HepG2 (cell line): ENCODE results near the gene FAM78A. TPM values are rescaled to one million over a fixed set of nuclear protein-coding genes. Genes with fewer than 3 reads are reported as not detected.

Source experiments
- ATAC-seq: fragments of 200-7000 bp; cut with Tn5 transposase; 3 replicates; pipeline ENCODE4 v1.9.1; 2020; ENCODE audit warnings: mild to moderate bottlenecking, moderate library complexity
- BruUV-seq: library from RNA; stranded (reverse); fragments of 400-500 nt; replicated peaks from 2 replicates; lab custom pipeline; 2021; lab: Mats Ljungman, UMichigan
- CTCF ChIA-PET: fragments of 300-600 bp; formaldehyde crosslinking; extraction: SDS; loops from one replicate; lab custom pipeline; 2021; ENCODE audit warnings: low total read pairs, inconsistent platforms, low intra/inter-chr PET ratio; lab: Yijun Ruan, JAX
- POLR2A ChIA-PET: fragments of 350-600 bp; sonication (Branson Sonifier 250); formaldehyde crosslinking; loops from one replicate; lab custom pipeline; 2020; ENCODE audit warnings: antibody characterized with exemption, inconsistent platforms; lab: Yijun Ruan, JAX
- DNase-seq: peaks from one replicate; pipeline ENCODE4 v3.0.0-alpha.2; 2015; ENCODE audit warnings: low spot score
- FAIRE-seq: peaks from 3 replicates; lab custom pipeline; 2011; peaks lifted over from hg19 to GRCh38; lab: Jason Lieb, UNC
- H2AFZ ChIP-seq: one replicate; pipeline ENCODE4 v1.6.1; 2011; ENCODE audit warnings: low read length, inconsistent platforms
- H3K27ac ChIP-seq: fragments of 300-600 bp; 3 replicates; pipeline ENCODE4 v1.8.0; 2011; ENCODE audit warnings: mixed run types, mild to moderate bottlenecking, mixed read lengths, low read length, inconsistent platforms; ENCODE audit not compliant: insufficient read depth; ENCODE audit errors: extremely low read length
- H3K27me3 ChIP-seq, 2 experiments: fragments of 200-600 bp in 1 of 2; 2 replicates in 1 of 2; 3 replicates in 1 of 2; pipeline versions ENCODE4 v1.6.0 to v1.8.0; 2011; ENCODE audit warnings: low read length in 2 of 2, mild to moderate bottlenecking in 2 of 2, moderate library complexity in 2 of 2, inconsistent platforms in 1 of 2; ENCODE audit not compliant: insufficient read depth in 2 of 2, control insufficient read depth in 1 of 2
- H3K36me3 ChIP-seq, 2 experiments: fragments of 200-600 bp in 1 of 2; replicated peaks in 1 of 2; 2 replicates in 1 of 2; 3 replicates in 1 of 2; pipeline versions ENCODE4 v1.5.1 to v1.8.0; 2011; ENCODE audit warnings: low read length in 2 of 2, inconsistent platforms in 1 of 2; ENCODE audit not compliant: insufficient read depth in 2 of 2, control insufficient read depth in 1 of 2
- H3K4me1 ChIP-seq: 2 replicates; pipeline ENCODE4 v1.5.1; 2012; ENCODE audit warnings: low read length, inconsistent platforms; ENCODE audit not compliant: insufficient read depth
- H3K4me2 ChIP-seq: 2 replicates; pipeline ENCODE4 v1.6.0; 2011; ENCODE audit warnings: low read depth, low read length, inconsistent platforms
- H3K4me3 ChIP-seq, 3 experiments: fragments of 200-600 bp in 1 of 3; sonication (generic), shearing (Covaris generic) in 1 of 3; replicated peaks in 1 of 3; 2 replicates each; pipeline ENCODE4 v1.5.1; 2011 to 2016; ENCODE audit warnings: low read length in 3 of 3, inconsistent platforms in 2 of 3, low read depth in 2 of 3, mild to moderate bottlenecking in 2 of 3, control low read depth in 1 of 3, mixed read lengths in 1 of 3; ENCODE audit not compliant: insufficient read depth in 1 of 3
- H3K79me2 ChIP-seq: one replicate; pipeline ENCODE4 v1.6.1; 2011; ENCODE audit warnings: low read length, inconsistent platforms; ENCODE audit not compliant: insufficient read depth
- H3K9ac ChIP-seq: 2 replicates; pipeline ENCODE4 v1.6.0; 2011; ENCODE audit warnings: mild to moderate bottlenecking, low read depth, low read length, inconsistent platforms; ENCODE audit not compliant: insufficient read depth
- H3K9me3 ChIP-seq: 2 replicates; pipeline ENCODE4 v1.5.1; 2012; ENCODE audit warnings: mild to moderate bottlenecking, low read length
- H4K20me1 ChIP-seq: 2 replicates; pipeline ENCODE4 v1.6.0; 2011; ENCODE audit warnings: inconsistent platforms, mild to moderate bottlenecking, low read length, moderate library complexity; ENCODE audit not compliant: insufficient read depth
- IKZF4 ChIP-seq: sonication (generic); formaldehyde crosslinking; IDR thresholded peaks from 2 replicates; pipeline ENCODE4 v1.5.1; 2020; ENCODE audit warnings: borderline replicate concordance, mild to moderate bottlenecking, low read depth, missing genetic modification reagents; ENCODE audit errors: not compliant biosample characterization
- KAT8 ChIP-seq: IDR thresholded peaks from 2 replicates; pipeline ENCODE4 v1.6.1; 2016; ENCODE audit warnings: missing genetic modification reagents, missing compliant biosample characterization
- NFE2L1 ChIP-seq: sonication (generic); formaldehyde crosslinking; IDR thresholded peaks from 2 replicates; pipeline ENCODE4 v1.4.0; 2020; ENCODE audit warnings: missing genetic modification reagents, mild to moderate bottlenecking, borderline replicate concordance
- REPIN1 ChIP-seq: sonication (generic); formaldehyde crosslinking; IDR thresholded peaks from 2 replicates; pipeline ENCODE4 v1.8.0; 2022; ENCODE audit warnings: missing genetic modification reagents, low read depth, mild to moderate bottlenecking, borderline replicate concordance
- SALL2 ChIP-seq: sonication (generic); formaldehyde crosslinking; IDR thresholded peaks from 2 replicates; pipeline ENCODE4 v1.8.1; 2023; ENCODE audit warnings: mild to moderate bottlenecking, missing genetic modification reagents, inconsistent platforms
- SMAD1 ChIP-seq: sonication (generic); formaldehyde crosslinking; IDR thresholded peaks from 2 replicates; pipeline ENCODE4 v1.4.0; 2020; ENCODE audit warnings: missing genetic modification reagents, low read depth, mild to moderate bottlenecking, borderline replicate concordance
- STAT5B ChIP-seq: sonication (generic); formaldehyde crosslinking; IDR thresholded peaks from 2 replicates; pipeline ENCODE4 v1.4.0; 2020; ENCODE audit warnings: missing genetic modification reagents
- ZBTB38 ChIP-seq: sonication (generic); formaldehyde crosslinking; IDR thresholded peaks from 2 replicates; pipeline ENCODE4 v1.5.1; 2020; ENCODE audit warnings: mild to moderate bottlenecking, missing genetic modification reagents
- ZNF33A ChIP-seq: sonication (generic); formaldehyde crosslinking; IDR thresholded peaks from 2 replicates; pipeline ENCODE4 v1.5.1; 2020; ENCODE audit warnings: missing genetic modification reagents, mild to moderate bottlenecking, moderate library complexity, borderline replicate concordance
- ZNF547 ChIP-seq: sonication (generic); formaldehyde crosslinking; IDR thresholded peaks from 2 replicates; pipeline ENCODE4 v1.5.1; 2020; ENCODE audit warnings: mild to moderate bottlenecking, missing genetic modification reagents
- ZNF614 ChIP-seq: IDR thresholded peaks from 2 replicates; pipeline ENCODE4 v1.6.1; 2018; ENCODE audit warnings: missing biosample characterization, missing genetic modification reagents, inconsistent platforms, borderline replicate concordance
- ZNF619 ChIP-seq: sonication (generic); formaldehyde crosslinking; IDR thresholded peaks from 2 replicates; pipeline ENCODE4 v1.4.0; 2020; ENCODE audit warnings: mild to moderate bottlenecking, missing genetic modification reagents
- ZNF879 ChIP-seq: sonication (generic); formaldehyde crosslinking; IDR thresholded peaks from 2 replicates; pipeline ENCODE4 v1.8.1; 2023; ENCODE audit warnings: missing genetic modification reagents
- ZNF891 ChIP-seq: sonication (generic); formaldehyde crosslinking; IDR thresholded peaks from 2 replicates; pipeline ENCODE4 v1.5.0; 2020; ENCODE audit warnings: mild to moderate bottlenecking, missing genetic modification reagents
- ZSCAN21 ChIP-seq: sonication (generic); formaldehyde crosslinking; IDR thresholded peaks from 2 replicates; pipeline ENCODE4 v1.8.0; 2022; ENCODE audit warnings: mild to moderate bottlenecking, missing genetic modification reagents, moderate library complexity, borderline replicate concordance
- ZSCAN30 ChIP-seq: sonication (generic); formaldehyde crosslinking; IDR thresholded peaks from 2 replicates; pipeline ENCODE4 v1.5.0; 2020; ENCODE audit warnings: mild to moderate bottlenecking, missing genetic modification reagents
- WGBS: methylation state at CpG from one replicate; pipeline ENCODE4 v1.1.6; 2017; ENCODE audit warnings: low lambda C conversion rate; 5-methylcytosine and 5-hydroxymethylcytosine counted together
- in situ Hi-C: cut with HindIII; loops from 2 replicates; pipeline ENCODE4 v1.10.0; 2017; ENCODE audit warnings: low pct_unique_long_range_greater_than_20kb; ENCODE audit not compliant: extremely low pct_ligation_motif_present
- intact Hi-C: fragments of 100-400 bp; cut with micrococcal nuclease; formaldehyde crosslinking; loops from one replicate; pipeline ENCODE4 v1.10.0; 2022; ENCODE audit not compliant: unreplicated experiment
- polyA plus RNA-seq, 8 experiments: library from polyadenylated mRNA; depleted of rRNA in 3 of 8; stranded (reverse) in 7 of 8; unstranded in 1 of 8; fragments of >200 nt; fragmentation: Illumina TruSeq in 4 of 8; extraction: Trizol in 4 of 8; gene quantifications; 2 replicates each; pipeline versions ENCODE4 v1.2.1 to v1.2.3, GENCODE V29; 2011 to 2016; ENCODE audit warnings: low read depth in 4 of 8, missing spikeins in 1 of 8, mixed read lengths in 1 of 8; ENCODE audit not compliant: insufficient read depth in 1 of 8
- total RNA-seq, 5 experiments: library from RNA; depleted of rRNA; stranded (reverse); fragments of >200 nt; fragmentation: Illumina TruSeq; extraction: Trizol; gene quantifications; 2 replicates each; pipeline ENCODE4 v1.2.3, GENCODE V29; 2016; ENCODE audit warnings: low read depth in 1 of 5
- TF ChIP-seq, protein P1 (sequence below): sonication (generic); formaldehyde crosslinking; IDR thresholded peaks from 2 replicates; pipeline ENCODE4 v1.4.0; 2020; ENCODE audit warnings: mild to moderate bottlenecking, missing genetic modification reagents, borderline replicate concordance
- TF ChIP-seq, protein P2 (sequence below): sonication (generic); formaldehyde crosslinking; IDR thresholded peaks from 2 replicates; pipeline ENCODE4 v1.5.0; 2020; ENCODE audit warnings: missing genetic modification reagents, mild to moderate bottlenecking, borderline replicate concordance
- TF ChIP-seq, protein P3 (sequence below): sonication (generic); formaldehyde crosslinking; IDR thresholded peaks from 2 replicates; pipeline ENCODE4 v1.4.0; 2020; ENCODE audit warnings: missing genetic modification reagents, borderline replicate concordance

Gene FAM78A
- total and polyA plus RNA-seq, 2 of the 13 experiments (the other 11 are each of a cell fraction or from before 2014, with no cell fraction given): 0.18 to 0.62 TPM

DNA sequence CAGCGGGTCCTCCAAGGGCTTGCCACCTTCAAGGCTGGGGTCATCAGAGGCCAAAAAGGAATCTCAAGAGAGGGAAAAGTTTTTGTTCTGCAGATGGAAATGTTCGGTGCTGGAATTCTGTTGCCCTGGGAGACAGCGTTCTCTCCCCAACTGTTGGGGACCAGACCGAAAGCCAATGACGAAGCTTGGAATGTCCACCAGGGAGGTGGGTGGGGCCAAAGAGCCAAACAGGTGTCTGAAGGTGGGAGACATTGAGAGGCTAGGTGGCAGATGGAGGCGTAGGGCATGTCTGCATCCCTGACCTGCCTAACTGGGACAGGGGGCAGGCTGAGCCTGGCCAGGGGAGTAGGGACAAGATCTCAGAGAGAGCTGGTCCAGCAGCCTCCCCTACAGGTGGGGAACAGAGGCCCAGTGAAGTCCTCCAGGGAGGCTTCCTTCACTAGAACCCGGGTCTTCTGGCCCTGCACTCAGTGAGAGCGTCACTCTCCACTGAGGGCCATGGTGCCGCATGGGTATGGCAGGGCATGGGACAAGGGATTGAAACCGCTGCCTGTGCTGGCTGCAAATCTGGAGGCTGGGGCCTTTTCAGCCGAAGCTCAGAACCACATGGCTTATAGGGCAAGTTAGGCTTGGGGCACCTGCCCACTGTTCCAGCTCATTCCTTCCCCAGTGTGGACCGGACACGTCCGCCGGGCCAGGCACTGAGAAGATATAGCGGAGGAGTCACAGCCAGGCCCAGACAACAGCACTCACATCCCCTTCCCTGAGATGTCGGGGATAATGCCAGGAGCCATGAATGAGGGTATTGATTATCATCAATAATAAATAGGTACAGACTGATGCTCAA is 5.0 kb upstream of the FAM78A start:
- ChIA-PET CTCF (no interaction called here), POLR2A (no interaction called here)
- in situ Hi-C loops (no loop called here), intact Hi-C loops (no loop called here)
- peaks cover 17% of the 10 kb centered on the region for H3K4me1 ChIP-seq
- DNase-seq: no peak
- no peak for ATAC-seq
- no peaks in the 10 kb centered on the region for H3K9me3 ChIP-seq
- no peak for FAIRE-seq
- peaks cover 3% of the 10 kb centered on the region; the same call in 1 of the 2 replicates for H4K20me1 ChIP-seq
- TF ChIP-seq ZSCAN30 (CRISPR knock-in tag) (no peak), ZNF547 (CRISPR knock-in tag) (no peak), IKZF4 (CRISPR knock-in tag) (no peak), KAT8 (CRISPR knock-in tag) (no peak), STAT5B (CRISPR knock-in tag) (no peak), SALL2 (CRISPR knock-in tag) (no peak), ZBTB38 (CRISPR knock-in tag) (no peak), ZNF33A (no peak), ZNF891 (CRISPR knock-in tag) (no peak), SMAD1 (CRISPR knock-in tag) (no peak), ZNF614 (no peak), NFE2L1 (CRISPR knock-in tag) (no peak), ZNF879 (CRISPR knock-in tag) (no peak), REPIN1 (CRISPR knock-in tag) (no peak), ZSCAN21 (CRISPR knock-in tag) (no peak), ZNF619 (CRISPR knock-in tag) (no peak)
- TF ChIP-seq, protein P1, sequence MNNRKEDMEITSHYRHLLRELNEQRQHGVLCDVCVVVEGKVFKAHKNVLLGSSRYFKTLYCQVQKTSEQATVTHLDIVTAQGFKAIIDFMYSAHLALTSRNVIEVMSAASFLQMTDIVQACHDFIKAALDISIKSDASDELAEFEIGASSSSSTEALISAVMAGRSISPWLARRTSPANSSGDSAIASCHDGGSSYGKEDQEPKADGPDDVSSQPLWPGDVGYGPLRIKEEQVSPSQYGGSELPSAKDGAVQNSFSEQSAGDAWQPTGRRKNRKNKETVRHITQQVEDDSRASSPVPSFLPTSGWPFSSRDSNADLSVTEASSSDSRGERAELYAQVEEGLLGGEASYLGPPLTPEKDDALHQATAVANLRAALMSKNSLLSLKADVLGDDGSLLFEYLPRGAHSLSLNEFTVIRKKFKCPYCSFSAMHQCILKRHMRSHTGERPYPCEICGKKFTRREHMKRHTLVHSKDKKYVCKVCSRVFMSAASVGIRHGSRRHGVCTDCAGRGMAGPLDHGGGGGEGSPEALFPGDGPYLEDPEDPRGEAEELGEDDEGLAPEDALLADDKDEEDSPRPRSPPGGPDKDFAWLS (CRISPR knock-in tag): no peak
- TF ChIP-seq, protein P2, sequence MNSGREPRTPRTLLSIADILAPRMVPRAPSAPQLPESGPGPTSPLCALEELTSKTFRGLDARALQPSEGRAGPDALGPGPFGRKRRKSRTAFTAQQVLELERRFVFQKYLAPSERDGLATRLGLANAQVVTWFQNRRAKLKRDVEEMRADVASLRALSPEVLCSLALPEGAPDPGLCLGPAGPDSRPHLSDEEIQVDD (CRISPR knock-in tag): no peak
- TF ChIP-seq, protein P3, sequence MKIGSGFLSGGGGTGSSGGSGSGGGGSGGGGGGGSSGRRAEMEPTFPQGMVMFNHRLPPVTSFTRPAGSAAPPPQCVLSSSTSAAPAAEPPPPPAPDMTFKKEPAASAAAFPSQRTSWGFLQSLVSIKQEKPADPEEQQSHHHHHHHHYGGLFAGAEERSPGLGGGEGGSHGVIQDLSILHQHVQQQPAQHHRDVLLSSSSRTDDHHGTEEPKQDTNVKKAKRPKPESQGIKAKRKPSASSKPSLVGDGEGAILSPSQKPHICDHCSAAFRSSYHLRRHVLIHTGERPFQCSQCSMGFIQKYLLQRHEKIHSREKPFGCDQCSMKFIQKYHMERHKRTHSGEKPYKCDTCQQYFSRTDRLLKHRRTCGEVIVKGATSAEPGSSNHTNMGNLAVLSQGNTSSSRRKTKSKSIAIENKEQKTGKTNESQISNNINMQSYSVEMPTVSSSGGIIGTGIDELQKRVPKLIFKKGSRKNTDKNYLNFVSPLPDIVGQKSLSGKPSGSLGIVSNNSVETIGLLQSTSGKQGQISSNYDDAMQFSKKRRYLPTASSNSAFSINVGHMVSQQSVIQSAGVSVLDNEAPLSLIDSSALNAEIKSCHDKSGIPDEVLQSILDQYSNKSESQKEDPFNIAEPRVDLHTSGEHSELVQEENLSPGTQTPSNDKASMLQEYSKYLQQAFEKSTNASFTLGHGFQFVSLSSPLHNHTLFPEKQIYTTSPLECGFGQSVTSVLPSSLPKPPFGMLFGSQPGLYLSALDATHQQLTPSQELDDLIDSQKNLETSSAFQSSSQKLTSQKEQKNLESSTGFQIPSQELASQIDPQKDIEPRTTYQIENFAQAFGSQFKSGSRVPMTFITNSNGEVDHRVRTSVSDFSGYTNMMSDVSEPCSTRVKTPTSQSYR (CRISPR knock-in tag): no peak
- H3K9ac ChIP-seq: no peak overlapping the region
- peaks cover 7 to 60% of the 10 kb centered on the region in 2 experiments; a peak in 4 of 5 replicates for H3K27me3 ChIP-seq
- H3K79me2 ChIP-seq: no peaks in the 10 kb centered on the region
- H3K4me2 ChIP-seq: no peak overlapping the region
- no peak overlapping the region for H3K27ac ChIP-seq
- no TSS peak for BruUV-seq
- no peak overlapping the region for H2AFZ ChIP-seq
- H3K4me3 ChIP-seq: no peak overlapping the region
- H3K36me3 ChIP-seq: no peaks in the 10 kb centered on the region
- WGBS: 31% methylated on average over 16 of the region's 17 CpGs
